GM18505 (cell line): Measurements from ENCODE around the gene ATAD3B.
"Not testable (repeated sequence)": the region's sequence is repeated elsewhere in the genome, so short reads cannot be mapped to it uniquely, and the experiment has no call there.

ENCODE experiments used
- ATAC-seq: cut with Tn5 transposase; IDR thresholded peaks from one replicate; pipeline ENCODE4 v1.9.1; 2021; ENCODE audit not compliant: unreplicated experiment
- POLR2A ChIP-seq: IDR thresholded peaks from 4 replicates; pipeline ENCODE4 v1.6.1; 2011; ENCODE audit warnings: borderline replicate concordance; ENCODE audit not compliant: insufficient read depth, insufficient read length; ENCODE audit errors: extremely low read depth

Gene ATAD3B

DNA sequence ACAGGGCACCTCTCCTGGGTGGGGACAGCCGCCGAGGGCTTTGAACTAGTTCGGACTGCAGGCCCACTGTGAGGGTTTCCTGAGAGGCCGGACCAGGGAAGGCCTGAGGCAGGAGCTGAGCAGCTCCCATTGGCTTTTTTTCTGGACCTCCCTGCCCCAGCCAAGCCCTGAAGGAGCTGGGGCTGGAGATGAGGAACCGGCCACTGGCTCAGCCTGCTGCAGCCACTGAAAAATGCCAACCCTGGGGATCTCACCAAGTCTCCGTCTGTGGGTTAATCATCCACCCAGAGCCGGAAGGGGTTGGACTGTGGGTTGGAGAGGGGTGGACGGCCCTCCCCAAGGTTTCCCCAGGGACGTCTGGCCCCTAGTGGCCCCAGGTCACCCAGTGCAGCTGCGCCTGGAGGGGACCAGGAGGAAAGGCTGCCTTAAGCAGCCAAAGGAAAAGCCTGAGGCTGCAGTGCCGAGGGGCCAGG is 33.6 kb upstream of the ATAD3B start:
- no peak for ATAC-seq

DNA sequence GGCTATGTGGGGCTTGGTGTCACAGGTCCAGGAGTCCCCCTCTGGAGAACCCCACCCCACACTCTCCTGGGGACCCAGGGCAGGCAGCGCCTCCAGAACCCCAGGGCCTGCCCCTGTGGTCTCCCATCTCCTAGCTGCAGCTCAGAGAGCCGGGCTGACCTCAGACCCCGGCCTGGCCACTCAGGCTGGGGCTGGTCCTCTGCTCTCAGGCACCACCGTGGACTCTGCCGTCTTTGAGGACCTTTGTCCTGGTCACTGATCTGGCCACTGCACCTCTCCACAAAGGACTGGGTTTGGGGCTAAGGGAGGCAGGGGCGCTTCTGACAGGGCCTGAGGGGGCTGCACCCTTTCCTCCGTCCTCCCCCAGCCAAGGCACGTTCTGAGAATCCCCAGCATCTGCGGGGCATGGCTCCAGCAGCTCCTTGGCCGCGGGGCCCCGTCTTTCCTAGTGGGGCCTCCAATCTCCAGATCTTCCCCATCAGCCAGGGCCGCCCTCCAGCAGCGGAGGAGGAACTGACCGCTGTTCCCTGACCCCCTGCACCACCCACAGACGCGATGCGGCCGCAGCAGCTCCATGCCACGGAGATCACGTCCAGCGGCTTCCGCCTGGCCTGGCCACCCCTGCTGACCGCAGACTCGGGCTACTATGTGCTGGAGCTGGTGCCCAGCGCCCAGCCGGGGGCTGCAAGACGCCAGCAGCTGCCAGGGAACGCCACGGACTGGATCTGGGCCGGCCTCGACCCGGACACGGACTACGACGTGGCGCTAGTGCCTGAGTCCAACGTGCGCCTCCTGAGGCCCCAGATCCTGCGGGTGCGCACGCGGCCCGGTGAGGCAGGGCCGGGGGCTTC is 32.8 kb upstream of the ATAD3B start:
- ATAC-seq: no peak
- no peak for TF ChIP-seq POLR2A

More for the DNA sequence above, 33.6 kb upstream of the ATAD3B start:
- no peak for TF ChIP-seq POLR2A

DNA sequence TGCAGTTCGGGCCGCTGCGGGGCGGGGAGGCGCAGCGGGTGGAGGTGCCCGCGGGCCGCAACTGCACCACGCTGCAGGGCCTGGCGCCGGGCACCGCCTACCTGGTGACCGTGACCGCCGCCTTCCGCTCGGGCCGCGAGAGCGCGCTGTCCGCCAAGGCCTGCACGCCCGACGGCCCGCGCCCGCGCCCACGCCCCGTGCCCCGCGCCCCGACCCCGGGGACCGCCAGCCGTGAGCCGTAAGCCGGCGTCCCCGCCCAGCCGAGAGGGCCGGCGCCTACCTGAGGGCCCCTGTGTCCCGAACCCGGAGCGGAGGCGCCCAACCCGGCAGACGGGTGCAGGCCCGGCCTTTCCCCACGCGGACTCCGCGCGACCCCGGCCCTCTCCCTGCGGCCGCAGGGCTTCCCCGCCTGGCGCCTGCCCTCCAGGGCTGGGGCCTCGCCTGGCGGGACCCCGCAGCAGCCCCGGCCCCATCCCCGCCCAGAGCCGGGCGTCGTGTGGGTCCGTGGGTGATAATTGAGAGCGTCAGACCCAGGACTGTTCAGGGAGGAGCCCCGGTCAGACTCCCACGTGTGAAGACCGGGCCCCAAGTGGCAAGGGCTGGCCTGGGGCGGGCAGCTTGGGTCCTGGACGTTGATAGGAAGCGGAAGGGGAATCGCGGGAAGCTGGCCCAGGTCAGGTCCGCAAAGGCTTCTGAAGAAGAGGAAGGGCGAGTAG is 31.9 kb upstream of the ATAD3B start:
- no peak for ATAC-seq
- TF ChIP-seq POLR2A: no peak

DNA sequence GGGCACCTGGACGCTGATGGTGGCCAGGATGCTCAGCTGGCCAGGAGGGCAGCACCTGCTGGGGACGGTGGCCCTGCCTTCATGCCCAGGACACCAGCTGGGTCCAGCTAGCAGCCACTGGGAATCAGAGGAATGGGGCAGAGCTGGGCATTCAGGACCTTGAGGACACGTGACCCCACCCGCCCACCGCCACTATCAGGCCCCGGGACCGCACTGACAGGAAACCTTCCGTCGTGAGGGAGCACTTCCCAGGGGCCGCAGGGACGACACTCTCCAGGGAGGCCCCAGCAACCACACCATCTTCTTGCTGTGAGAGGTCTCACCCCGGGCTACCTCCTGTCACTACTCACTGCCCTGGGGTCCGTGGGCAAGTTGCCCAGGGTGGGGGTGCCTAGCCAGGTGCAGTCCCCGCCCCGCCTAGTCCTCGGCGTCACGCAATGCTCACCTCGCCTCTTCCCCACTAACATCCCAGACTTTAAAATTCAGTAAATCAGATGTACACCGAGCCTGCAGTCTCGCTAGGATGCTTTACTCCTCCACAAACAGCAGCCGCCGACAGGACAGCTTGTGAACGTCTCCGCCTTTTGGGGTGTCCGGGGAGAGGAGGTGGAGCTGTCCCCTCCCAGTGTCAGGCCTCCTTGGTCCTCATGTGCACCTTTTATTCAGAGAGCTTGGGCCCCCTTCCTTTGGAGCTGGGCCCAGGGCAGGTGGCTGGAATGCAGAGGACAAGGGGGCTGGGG is 31.1 kb upstream of the ATAD3B start:
- no peak for ATAC-seq
- TF ChIP-seq POLR2A: no peak

DNA sequence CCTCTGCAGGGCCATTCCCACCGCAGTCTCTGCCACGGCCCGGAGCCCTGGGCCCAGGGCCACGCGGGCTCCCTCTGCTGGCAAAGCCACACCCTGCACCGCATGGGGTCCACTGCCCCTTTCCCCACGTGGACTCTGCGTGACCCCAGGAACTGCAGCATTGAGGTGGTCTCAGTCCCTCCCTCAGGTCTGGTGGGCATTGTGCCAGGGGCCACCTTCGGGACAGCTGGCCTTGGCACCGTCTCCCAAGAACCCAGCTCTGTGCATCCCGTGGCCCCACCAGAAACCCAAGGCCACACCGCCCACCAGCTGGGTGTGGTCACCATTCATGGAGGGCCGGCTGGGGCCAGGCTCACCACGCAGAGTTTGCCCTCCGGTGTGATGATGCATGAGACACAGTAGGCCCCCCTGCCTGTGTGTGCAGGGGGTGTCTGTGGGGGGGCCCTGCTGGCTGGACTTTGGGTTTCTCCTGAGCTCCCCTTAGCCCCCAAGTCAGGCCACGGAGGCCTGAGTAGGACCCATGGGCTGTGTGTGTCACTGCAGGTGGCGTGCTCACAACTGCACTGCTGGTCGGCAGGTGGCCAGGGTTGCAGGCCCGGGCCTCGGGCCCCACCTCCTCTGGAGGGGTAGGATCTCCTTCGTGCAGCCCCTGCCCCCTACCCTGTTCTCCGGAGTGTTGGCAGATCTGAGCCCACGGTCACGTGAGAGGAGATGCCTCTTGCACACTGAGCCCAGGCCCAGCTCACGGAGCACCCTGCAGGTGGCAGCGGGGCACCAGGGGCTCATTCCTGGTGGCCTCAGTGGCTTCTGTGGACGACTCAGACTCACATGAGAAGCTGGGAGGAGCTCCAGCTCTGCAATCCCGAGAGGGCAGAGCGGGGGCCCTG is 30.3 kb upstream of the ATAD3B start:
- ATAC-seq: no peak
- no peak for TF ChIP-seq POLR2A

DNA sequence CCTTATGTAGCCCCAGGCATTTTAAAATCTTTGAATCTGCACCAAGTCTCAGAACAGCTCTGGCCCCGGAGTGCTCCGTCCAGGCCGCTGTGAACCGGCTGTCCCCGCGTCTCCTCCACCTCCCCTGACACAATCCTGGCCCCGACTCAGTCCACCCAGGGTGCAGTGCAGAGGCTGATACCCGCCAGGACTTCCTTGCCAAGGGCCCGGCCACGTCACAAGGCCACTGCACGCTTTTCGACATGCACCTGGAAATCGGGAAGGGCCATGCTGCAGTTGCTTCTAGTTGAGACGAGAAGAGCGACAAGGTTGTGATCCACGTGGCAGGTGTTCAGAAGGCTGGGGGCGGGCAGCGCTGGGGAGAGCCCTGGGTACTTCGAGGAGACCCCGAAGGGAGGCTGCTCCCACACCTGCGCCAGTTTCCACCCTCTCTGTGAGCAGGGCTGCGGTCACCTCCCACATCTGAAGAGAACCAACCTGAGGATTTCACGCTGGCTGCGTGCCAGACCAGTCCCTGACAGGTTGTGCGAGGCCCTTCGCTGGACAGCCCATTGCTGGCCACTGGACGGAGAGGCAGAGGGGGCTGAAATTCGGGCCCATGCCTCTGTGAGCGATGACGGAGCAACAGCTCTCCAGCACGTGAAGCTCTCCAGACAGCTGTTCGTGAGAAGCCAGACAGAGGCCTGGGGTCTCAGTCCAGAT is 29.3 kb upstream of the ATAD3B start:
- no peak for TF ChIP-seq POLR2A
- no peak for ATAC-seq

DNA sequence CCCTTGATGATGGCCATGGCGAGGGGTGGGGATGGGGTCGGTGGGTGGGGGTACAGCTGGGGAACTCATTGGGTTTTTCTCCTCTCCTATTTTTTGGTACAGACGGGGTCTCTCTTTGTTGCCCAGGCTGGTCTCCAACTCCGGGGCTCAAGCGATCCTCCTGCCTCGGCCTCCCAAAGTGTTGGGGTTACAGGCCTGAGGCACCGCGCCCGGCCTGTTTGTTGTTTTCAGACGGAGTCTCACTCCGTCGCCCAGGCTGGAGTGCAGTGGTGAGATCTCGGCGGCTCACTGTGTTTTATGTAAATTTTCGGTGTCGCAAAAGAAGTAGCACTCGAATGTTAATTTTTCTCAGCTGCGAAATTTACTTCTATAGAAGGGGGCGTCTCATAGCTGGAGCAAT is 24.9 kb upstream of the ATAD3B start:
- not testable (repeated sequence) for ATAC-seq

DNA sequence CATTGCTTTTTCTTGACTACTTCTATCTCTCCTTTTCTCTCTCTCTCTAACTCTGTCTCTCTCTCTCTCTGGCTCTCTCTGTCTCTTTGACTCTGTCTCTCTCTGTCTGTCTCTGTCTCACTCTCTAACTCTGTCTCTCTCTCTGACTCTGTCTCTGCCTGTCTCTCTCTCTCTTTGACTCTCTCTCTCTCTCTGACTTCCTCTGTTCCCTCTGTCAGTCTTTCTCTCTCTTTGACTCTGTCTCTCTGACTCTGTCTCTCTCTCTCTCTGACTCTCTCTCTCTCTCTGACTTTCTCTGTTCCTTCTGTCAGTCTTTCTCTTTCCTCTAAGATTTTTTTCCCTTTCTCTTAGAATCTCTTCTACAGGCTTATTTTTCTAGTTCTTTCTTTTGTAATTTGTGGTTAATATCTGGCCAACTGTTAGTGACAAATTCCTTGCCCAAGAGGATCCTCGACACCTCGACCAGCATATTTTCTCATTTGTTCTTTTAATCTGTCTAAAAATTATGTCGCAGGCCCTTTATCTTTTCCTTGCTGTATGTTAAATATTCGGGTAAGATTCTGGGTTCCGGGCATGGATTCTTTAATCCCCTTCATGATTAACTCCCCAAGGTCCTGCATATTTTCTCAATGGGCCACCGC is 22.3 kb upstream of the ATAD3B start, which contains the start of gene ATAD3C:
ATAD3C (plus strand) TSS at position 591 of the 641 bp plus-strand sequence. CDS start 995 bp downstream, outside the sequence.
- ATAC-seq: no peak
- TF ChIP-seq POLR2A: no peak

DNA sequence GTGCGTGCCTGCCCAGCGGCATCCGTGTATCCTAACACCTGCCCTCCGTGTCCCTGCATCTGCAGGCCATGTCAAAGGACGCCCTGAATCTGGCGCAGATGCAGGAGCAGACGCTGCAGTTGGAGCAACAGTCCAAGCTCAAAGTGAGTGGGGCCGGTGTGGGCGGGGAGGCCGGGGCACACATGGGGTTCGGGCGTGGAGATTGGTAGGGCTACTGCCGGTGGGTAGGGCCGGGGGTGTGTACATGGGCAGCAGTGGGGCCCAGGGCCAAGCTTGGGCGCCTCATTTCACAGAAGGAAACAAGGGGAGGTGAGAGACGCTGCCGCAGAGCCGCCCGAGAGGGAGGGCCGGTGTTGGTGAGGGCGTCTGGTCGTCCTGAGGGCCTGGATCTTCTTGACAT is 20.9 kb upstream of the ATAD3B start:
- ATAC-seq: not testable (repeated sequence)

DNA sequence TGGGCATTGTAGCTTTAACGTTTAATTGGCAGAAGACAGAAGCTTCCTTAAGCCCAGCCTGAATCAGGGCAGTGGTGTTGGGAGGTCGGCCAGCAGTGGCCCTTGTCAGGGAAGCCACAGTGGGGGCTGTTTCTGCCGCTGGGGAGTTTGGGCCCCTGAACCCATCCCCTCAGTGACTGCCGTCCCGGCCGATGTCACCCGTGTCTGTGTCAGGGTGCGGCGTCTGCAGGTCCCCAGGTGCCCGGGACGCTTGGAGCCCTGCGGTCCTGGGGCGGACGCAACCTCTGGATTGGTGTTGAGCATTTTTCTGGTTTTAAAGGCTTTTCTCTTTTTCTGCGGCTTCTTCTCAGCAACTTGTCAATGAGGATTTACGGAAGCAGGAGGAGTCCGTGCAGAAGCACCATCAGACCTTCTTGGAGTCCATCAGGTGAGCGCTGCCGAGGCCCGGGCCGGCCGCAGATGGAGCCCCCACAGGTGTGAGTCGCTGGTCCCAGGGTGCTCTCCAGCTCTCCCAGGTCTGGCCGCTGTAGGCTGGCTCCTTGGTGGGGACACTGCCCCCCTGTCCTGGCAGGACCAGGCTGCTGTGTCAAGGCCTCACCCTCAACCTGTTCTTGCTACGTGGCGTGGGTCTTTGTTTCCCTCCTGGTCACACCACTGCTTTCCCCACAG is 19.7 kb upstream of the ATAD3B start:
- TF ChIP-seq POLR2A: no peak
- ATAC-seq: no peak

DNA sequence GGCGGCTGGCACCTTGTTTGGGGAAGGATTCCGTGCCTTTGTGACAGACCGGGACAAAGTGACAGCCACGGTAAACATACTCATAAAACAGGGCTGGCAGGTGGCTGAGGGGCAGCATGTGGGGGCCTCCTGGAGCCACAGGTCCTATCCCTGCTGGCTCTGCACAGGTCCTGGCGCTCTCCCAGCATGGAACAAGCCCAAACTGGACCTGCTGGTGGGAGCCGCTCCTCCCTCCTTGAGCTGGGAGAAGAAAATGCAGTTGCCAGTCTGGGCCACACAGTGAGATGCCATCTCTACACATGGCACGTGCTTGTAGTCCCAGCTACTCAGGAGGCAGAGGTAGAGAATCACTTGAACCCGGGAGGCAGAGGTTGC is 19.2 kb upstream of the ATAD3B start:
- ATAC-seq: not testable (repeated sequence)

DNA sequence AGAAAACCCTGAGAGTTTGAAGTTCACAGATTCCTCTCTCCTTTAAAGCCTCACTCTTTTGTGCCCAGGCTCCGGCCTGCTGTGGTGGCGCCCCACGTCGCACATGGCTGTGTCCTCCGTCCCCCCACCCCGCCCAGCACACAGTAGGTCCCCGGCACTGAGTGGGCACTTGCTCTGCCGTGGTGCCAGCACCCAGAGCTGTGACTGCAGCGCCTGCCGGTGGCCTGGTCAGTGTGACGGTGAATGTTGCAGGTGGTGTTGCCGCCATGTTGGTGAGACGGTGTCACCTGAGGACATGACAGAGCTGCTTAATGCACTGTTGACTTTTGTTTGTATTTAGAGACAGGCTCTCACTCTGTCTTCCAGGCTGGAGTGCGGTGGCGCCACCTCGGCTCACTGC is 18.7 kb upstream of the ATAD3B start:
- TF ChIP-seq POLR2A: no peak

DNA sequence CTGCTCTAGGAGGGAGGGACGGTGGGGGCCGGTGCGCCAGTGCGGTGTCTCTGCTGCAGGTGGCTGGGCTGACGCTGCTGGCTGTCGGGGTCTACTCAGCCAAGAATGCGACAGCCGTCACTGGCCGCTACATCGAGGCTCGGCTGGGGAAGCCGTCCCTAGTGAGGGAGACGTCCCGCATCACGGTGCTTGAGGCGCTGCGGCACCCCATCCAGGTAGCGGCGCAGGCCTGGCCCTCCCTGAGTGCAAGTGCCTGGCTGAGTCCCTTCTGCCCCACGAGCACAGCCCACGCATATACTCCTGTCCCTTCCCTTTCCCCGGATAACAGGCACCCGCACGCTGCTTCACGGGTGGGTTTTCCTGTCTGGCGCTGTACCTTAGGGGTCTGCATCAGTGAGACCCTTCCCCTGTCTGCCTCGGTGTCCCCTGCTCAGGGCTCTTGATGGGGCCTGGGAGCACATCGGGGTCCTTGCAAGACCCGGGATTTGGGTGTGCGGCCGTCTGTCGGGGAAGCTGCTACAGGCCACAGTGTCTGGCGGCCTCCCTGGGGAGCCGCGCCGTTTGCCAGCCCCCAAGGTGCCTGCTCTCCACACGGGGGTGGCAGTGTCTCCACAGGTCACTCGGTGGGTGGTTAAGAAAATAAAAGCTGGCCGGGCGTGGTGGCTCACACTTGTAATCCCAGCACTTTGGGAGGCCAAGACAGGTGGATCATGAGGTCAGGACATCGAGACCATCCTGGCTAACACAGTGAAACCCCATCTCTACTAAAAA is 17.1 kb upstream of the ATAD3B start:
- ATAC-seq: not testable (repeated sequence)

More for the DNA sequence above, 18.7 kb upstream of the ATAD3B start:
- ATAC-seq: no peak
